OCI-LY3 (cell line): ENCODE data around the gene CITED2.

Experiments
- H2AFZ ChIP-seq: fragments of 200-600, 300-600 bp; shearing (Covaris generic); 2 replicates; pipeline ENCODE4 v1.6.0; 2014; ENCODE audit warnings: antibody characterized with exemption, low read depth, low read length
- H3K27ac ChIP-seq: fragments of 200-600, 300-600 bp; sonication (generic); 2 replicates; pipeline ENCODE4 v1.5.1; 2014; ENCODE audit warnings: mild to moderate bottlenecking, low read length, moderate library complexity, mixed read lengths
- H3K27me3 ChIP-seq: fragments of 200-600, 300-600 bp; sonication (generic); 2 replicates; pipeline ENCODE4 v1.6.1; 2014; ENCODE audit warnings: low read depth, low read length, mixed read lengths
- H3K36me3 ChIP-seq: fragments of 200-600, 300-600 bp; sonication (generic); replicated peaks from 2 replicates; pipeline ENCODE3; 2014; ENCODE audit warnings: low read depth, low read length, mixed read lengths
- H3K4me1 ChIP-seq: fragments of 300-600, 200-600 bp; sonication (generic); 2 replicates; pipeline ENCODE4 v1.6.1; 2014; ENCODE audit warnings: low read length, mixed read lengths
- H3K4me2 ChIP-seq: fragments of 200-600, 300-600 bp; sonication (generic); 2 replicates; pipeline ENCODE4 v1.6.1; 2014; ENCODE audit warnings: low read length, mixed read lengths
- H3K4me3 ChIP-seq: fragments of 300-600, 200-600 bp; sonication (generic); 2 replicates; pipeline ENCODE4 v1.5.1; 2014; ENCODE audit warnings: antibody characterized with exemption, mild to moderate bottlenecking, low read length, moderate library complexity
- H3K79me2 ChIP-seq: fragments of 300-600, 200-600 bp; shearing (Covaris generic); 2 replicates; pipeline ENCODE4 v1.6.1; 2014; ENCODE audit warnings: mild to moderate bottlenecking, low read length, mixed read lengths
- H3K9ac ChIP-seq: fragments of 300-600, 200-600 bp; shearing (Covaris generic); 2 replicates; pipeline ENCODE4 v1.6.0; 2014; ENCODE audit warnings: mild to moderate bottlenecking, low read length, moderate library complexity
- H3K9me3 ChIP-seq: fragments of 200-600, 300-600 bp; shearing (Covaris generic); 2 replicates; pipeline ENCODE4 v1.6.1; 2014; ENCODE audit warnings: low read length, mixed read lengths; ENCODE audit not compliant: insufficient read depth
- H4K20me1 ChIP-seq: fragments of 200-600, 300-600 bp; sonication (generic); 2 replicates; pipeline ENCODE4 v1.6.1; 2016; ENCODE audit warnings: low read length, mixed read lengths; ENCODE audit not compliant: insufficient read depth
- CTCF ChIP-seq: fragments of 200-600, 300-600 bp; sonication (generic); IDR thresholded peaks from 2 replicates; pipeline ENCODE4 v1.5.1; 2014; ENCODE audit warnings: antibody characterized with exemption, low read length, low read depth
- EZH2phosphoT487 ChIP-seq: fragments of 200-600 bp; shearing (Covaris generic); IDR thresholded peaks from 2 replicates; pipeline ENCODE4 v1.6.1; 2018; ENCODE audit warnings: antibody characterized with exemption, mixed run types, low read depth

Gene CITED2

DNA sequence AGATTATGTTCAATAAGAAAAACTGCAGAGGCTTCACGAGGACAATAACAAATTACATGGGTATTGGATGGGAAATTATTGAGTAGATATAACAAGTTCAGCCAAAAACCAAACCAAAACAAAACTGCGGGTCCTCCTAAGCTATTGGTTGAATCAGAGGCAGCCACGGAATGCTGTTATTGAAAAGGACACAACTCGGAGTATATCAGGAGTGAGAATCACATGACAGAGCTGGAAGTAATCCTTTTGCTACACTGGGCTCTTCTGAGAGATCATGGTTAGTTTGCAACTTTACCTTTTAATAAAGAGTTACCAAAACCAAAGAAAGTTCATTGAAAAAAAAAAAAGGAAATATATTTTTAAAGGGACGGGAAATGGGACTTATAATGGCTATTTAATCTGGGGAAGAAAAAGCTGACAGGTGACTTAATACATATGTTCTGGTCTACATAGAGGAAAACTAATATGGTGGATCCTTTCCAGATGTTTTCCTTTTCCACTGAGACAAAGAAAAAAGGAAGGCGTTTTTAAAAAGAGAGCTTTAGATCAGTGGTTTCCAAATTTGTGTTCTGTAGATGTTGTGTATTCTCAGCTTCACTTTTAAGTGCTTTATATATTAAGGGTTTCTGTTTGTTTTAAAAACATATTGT lies 6.9 kb upstream of the CITED2 start:
- H2AFZ ChIP-seq = no peak overlapping the region
- no peaks in the 10 kb centered on the region for H3K36me3 ChIP-seq
- H3K27me3 ChIP-seq = no peaks in the 10 kb centered on the region
- H3K9ac ChIP-seq = no peak overlapping the region
- no peaks in the 10 kb centered on the region for H3K9me3 ChIP-seq
- H3K79me2 ChIP-seq = no peaks in the 10 kb centered on the region
- H3K4me3 ChIP-seq = no peak overlapping the region
- TF ChIP-seq CTCF (no peak), EZH2phosphoT487 (no peak)
- H3K4me1 ChIP-seq = peaks cover 3% of the 10 kb centered on the region
- H4K20me1 ChIP-seq = no peaks in the 10 kb centered on the region
- H3K27ac ChIP-seq = no peak overlapping the region
- no peak overlapping the region for H3K4me2 ChIP-seq

DNA sequence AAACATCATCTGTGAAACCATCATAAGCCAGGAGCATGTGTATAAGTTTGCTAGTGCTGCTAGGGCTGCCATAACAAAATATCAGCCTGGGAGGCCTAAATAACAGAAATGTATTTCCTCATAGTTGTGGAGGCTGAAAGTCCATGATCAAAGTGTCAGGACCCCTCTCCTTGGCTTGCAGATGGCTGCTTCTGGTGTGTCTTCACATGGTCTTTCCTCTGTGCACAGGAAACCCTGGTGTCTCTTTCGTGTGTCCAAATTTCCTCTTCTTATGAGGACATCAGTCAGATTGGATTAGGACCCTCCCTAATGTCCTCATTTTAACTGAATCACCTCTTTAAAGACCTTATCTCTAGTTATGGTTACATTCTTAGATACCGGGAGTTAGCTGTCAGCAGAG lies 6.2 kb upstream of the CITED2 start:
- H3K4me1 ChIP-seq = peaks cover 6% of the 10 kb centered on the region
- no peak overlapping the region for H3K4me2 ChIP-seq
- H3K27ac ChIP-seq = no peak overlapping the region
- no peaks in the 10 kb centered on the region for H3K9me3 ChIP-seq
- no peaks in the 10 kb centered on the region for H3K27me3 ChIP-seq
- H4K20me1 ChIP-seq = no peaks in the 10 kb centered on the region
- H2AFZ ChIP-seq = no peak overlapping the region
- H3K79me2 ChIP-seq = no peaks in the 10 kb centered on the region
- H3K4me3 ChIP-seq = no peak overlapping the region
- no peak overlapping the region for H3K9ac ChIP-seq
- no peak for TF ChIP-seq CTCF
- no peak for TF ChIP-seq EZH2phosphoT487
- H3K36me3 ChIP-seq = no peaks in the 10 kb centered on the region

- peaks cover 6% of the 10 kb centered on the region for H3K4me1 ChIP-seq
Measured at GRCh38 chr6:139380168-139380567, 5.7 kb upstream of the CITED2 start.

DNA sequence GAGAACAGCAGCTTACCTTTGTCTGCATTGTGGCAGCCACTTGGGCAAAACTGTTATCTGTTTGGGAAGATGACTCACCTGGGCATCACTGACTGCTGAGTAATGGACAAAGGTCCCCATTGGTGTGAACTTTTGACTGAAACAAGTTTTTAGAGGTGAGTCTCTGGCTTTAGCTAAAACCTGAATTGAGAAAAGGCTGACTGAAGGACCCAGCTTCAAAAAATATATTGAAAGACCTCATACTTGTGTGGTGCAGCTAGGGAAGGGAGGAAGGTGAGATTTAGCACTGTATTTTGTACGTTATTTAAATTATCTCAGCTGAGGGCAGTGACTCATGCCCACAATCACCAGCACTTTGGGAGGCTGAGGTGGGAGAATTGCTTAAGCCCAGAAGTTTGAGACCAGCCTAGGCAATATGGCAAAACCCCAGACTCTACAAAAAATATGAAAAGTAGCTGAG lies 4.5 kb upstream of the CITED2 start:
- TF ChIP-seq CTCF (no peak), EZH2phosphoT487 (no peak)

More at GRCh38 chr6:139380168-139380567, 5.7 kb upstream of the CITED2 start:
- Histone ChIP-seq H2AFZ (no peak overlapping the region), H3K27me3 (no peaks in the 10 kb centered on the region), H3K27ac (no peak overlapping the region), H3K79me2 (no peaks in the 10 kb centered on the region), H4K20me1 (no peaks in the 10 kb centered on the region), H3K9me3 (no peaks in the 10 kb centered on the region), H3K9ac (no peak overlapping the region), H3K36me3 (no peaks in the 10 kb centered on the region), H3K4me2 (no peak overlapping the region), H3K4me3 (no peak overlapping the region)
- TF ChIP-seq CTCF = no peak
- no peak for TF ChIP-seq EZH2phosphoT487

More for the DNA sequence above, 4.5 kb upstream of the CITED2 start:
- no peaks in the 10 kb centered on the region for H3K27me3 ChIP-seq
- H3K36me3 ChIP-seq = no peaks in the 10 kb centered on the region
- no peaks in the 10 kb centered on the region for H3K9me3 ChIP-seq
- H4K20me1 ChIP-seq = no peaks in the 10 kb centered on the region
- no peak overlapping the region for H3K27ac ChIP-seq
- H3K9ac ChIP-seq = no peak overlapping the region
- peaks cover 4% of the 10 kb centered on the region; the same call in 1 of the 2 replicates for H3K79me2 ChIP-seq
- H3K4me1 ChIP-seq = peaks cover 6% of the 10 kb centered on the region
- H2AFZ ChIP-seq = no peak overlapping the region
- H3K4me2 ChIP-seq = no peak overlapping the region
- no peak overlapping the region for H3K4me3 ChIP-seq
